Gastroesophageal sphincter (tissue), 3 donors: ENCODE results near the gene KLK1.

Source experiments
- EP300 ChIP-seq: sonication (generic); formaldehyde crosslinking; IDR thresholded peaks from one replicate; pipeline ENCODE4 v1.6.1; 2017; ENCODE audit warnings: antibody characterized with exemption, mild to moderate bottlenecking
- POLR2A ChIP-seq, 2 donors: fragments of 450-650 bp; IDR thresholded peaks; one replicate each; pipeline ENCODE4 v1.6.1; 2017; ENCODE audit warnings: antibody characterized with exemption in 2 of 2, mild to moderate bottlenecking in 2 of 2, moderate library complexity in 1 of 2
- POLR2AphosphoS5 ChIP-seq: sonication (generic); formaldehyde crosslinking; IDR thresholded peaks from one replicate; pipeline ENCODE4 v1.6.1; 2017; ENCODE audit warnings: antibody characterized with exemption
- TF ChIP-seq, protein P1 (sequence below), 4 experiments: fragments of 200-600 bp in 2 of 4; fragments of 450-650 bp in 2 of 4; sonication (generic) in 1 of 4; IDR thresholded peaks; one replicate each; pipeline ENCODE4 v1.5.1; 2017 to 2019; ENCODE audit warnings: antibody characterized with exemption in 4 of 4, mild to moderate bottlenecking in 2 of 4, moderate library complexity in 2 of 4

DNA sequence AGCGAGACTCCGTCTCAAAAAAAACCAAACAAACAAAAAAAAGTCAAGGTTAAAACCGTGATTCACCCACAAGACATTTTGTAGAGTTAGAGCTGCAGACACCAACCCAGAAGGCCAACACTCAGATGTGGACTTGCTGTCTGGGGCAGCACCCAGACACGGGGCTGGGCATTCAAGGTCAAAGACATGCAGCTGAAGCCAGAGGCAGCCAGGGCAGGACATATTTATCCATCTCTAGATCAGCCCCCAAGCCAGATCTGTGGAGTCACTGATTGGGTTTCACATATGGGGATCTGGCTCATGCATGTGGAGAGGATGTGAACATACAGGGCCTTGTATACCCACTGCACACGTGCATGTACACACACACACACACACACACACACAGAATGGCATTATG, 6.2 kb upstream of the KLK1 start:
- TF ChIP-seq, protein P1, sequence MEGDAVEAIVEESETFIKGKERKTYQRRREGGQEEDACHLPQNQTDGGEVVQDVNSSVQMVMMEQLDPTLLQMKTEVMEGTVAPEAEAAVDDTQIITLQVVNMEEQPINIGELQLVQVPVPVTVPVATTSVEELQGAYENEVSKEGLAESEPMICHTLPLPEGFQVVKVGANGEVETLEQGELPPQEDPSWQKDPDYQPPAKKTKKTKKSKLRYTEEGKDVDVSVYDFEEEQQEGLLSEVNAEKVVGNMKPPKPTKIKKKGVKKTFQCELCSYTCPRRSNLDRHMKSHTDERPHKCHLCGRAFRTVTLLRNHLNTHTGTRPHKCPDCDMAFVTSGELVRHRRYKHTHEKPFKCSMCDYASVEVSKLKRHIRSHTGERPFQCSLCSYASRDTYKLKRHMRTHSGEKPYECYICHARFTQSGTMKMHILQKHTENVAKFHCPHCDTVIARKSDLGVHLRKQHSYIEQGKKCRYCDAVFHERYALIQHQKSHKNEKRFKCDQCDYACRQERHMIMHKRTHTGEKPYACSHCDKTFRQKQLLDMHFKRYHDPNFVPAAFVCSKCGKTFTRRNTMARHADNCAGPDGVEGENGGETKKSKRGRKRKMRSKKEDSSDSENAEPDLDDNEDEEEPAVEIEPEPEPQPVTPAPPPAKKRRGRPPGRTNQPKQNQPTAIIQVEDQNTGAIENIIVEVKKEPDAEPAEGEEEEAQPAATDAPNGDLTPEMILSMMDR (IDR thresholded peaks at IDR 0.05): no peak
- TF ChIP-seq EP300: no peak
- no peak for TF ChIP-seq POLR2A (IDR thresholded peaks at IDR 0.05)
- TF ChIP-seq POLR2AphosphoS5: no peak
